COLO829 (cell line): Measurements from ENCODE around the gene RHBDD2.
"Not testable (repeated sequence)": the region's sequence is repeated elsewhere in the genome, so short reads cannot be mapped to it uniquely, and the experiment has no call there.

ENCODE experiments used
- DNase-seq: peaks from one replicate; pipeline ENCODE4 v3.0.0; 2012; ENCODE audit warnings: low spot score

Gene RHBDD2

DNA sequence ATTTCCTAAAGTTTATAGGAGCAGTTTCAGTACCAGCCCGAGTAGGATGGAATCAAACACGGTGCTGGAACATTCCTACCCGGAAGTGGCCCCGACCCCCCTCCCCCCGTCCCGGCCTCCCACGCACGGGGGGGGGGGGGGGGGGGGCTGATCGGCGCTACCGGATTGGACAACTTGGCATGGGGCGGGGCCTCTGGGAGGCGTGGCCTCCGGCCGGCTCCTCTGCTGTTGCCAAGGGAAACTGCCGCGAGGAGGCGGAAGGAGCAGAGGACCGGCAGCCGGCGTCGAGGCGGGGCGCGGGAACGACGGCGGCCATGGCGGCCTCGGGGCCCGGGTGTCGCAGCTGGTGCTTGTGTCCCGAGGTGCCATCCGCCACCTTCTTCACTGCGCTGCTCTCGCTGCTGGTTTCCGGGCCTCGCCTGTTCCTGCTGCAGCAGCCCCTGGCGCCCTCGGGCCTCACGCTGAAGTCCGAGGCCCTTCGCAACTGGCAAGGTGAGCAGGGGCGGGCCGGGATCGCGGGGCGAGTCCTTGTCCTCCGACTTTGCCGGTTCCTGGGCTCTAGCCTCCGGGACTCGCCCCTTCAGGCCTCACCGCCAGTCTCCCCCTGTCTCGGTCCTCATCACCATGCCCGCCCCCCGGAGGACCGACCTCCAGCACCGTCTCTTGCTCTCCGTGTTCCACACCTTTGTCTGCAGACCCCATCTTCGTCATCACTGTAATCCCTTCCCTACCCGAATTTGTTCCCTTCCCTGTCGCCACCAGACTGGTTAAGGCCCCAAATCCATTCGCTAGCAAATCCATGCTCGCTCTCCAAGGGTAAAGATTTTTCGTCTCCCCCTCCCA, at the start of gene RHBDD2:
TSS of gene RHBDD2 (plus strand) at position 266 of the 843 bp plus-strand sequence. CDS start at position 315, 49 bp downstream.
- DNase-seq = peak; percentile 98

- peak; percentile 97 for DNase-seq
Observed at GRCh38 chr7:75829656-75830055, 49.2 kb upstream of the RHBDD2 start.

DNA sequence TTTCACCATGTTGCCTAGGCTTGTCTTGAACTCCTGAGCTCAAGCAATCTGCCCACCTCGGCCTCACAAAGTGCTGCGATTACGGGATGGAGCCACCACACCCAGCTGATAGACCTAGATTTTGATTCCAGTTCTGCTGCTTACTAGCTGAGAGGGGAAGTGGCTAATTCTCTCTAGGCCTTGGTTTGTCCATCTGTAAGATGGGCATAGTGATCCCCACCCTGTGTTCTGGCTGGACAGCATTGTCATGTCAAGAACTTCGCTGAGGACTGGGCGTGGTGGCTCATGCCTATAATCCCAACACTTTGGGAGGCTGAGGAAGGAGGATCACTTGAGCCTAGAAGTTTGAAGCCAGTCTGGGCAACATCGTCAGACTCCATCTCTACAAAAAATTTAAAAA, 47.9 kb upstream of the RHBDD2 start:
- no peak for DNase-seq

- peak; percentile 46 for DNase-seq
Observed at GRCh38 chr7:75833662-75834061, 45.2 kb upstream of the RHBDD2 start.

DNA sequence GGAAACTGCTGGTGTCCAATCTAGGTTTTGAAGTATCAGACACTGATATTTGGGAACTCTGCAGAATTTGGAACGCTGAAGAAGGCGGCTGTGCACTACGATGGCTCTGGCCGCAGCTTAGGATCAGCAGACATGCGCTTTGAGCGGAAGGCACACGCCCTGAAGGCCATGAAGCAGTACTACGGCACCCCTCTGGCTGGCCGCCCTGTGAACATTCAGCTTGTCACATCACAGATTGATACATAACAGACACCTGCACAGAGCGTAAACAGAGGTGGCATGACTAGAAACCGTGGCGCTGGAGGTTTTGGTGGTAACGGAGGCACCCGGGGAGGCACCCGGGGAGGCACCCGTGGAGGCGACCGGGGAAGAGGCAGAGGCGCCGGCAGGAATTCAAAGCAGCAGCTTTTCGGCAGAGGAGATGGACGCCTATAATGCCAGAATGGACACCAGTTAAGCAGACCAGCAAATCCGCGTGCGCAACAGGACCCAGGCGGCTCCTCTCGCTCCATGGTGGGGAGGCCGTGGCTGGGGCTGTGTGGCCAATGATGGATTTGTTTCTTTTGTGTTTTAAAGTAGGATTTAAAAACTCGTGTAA, 43.0 kb upstream of the RHBDD2 start:
- no peak for DNase-seq

GRCh38 chr7:75836798-75837197, 42.0 kb upstream of the RHBDD2 start:
- no peak for DNase-seq

GRCh38 chr7:75838281-75838930, 40.4 kb upstream of the RHBDD2 start:
- DNase-seq = not testable (repeated sequence)

DNA sequence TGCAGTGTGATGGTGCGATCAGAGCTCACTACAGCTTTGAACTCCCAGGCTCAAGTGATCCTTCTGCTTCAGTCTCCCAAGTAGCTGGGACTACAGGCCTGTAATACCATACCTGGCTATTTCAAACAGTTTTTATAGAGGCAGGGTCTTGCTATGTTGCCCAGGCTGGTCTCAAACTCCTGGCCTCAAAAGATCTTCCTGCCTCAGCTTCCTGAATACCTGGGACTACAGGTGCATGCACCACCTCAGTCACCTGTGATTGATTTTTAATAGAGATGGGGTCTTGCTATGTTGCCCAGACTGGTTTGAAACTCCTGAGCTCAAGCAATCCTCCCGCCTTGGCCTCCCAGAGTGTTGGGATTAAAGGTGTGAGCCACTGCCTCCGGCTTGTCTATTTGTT, 38.8 kb upstream of the RHBDD2 start:
- no peak for DNase-seq

- peak; percentile 87 for DNase-seq
Observed at GRCh38 chr7:75842836-75843446, 35.9 kb upstream of the RHBDD2 start.

DNA sequence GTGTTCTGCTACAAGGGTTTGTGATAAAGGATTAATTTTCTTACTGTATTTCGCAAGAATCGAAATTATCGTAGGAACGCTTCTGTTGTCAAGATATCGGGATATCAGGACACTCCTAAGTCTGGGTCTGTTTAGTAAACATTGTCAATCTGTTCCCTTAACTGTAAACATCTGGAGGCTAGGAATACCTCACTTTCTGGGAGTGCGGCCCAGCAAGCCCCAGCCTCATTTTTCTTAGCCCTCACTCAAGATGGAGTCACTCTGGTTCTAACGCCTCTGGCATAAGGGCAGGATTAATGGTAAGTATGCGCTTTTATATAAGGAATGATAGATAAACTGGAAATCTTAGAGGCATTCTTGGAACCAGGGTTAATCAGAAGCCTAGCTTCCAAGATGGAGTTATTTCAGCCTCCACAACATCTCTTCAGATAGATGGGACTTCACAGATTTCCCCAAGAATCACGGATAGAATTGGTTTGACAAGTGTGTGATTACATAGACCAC, 35.2 kb upstream of the RHBDD2 start:
- DNase-seq = no peak

DNA sequence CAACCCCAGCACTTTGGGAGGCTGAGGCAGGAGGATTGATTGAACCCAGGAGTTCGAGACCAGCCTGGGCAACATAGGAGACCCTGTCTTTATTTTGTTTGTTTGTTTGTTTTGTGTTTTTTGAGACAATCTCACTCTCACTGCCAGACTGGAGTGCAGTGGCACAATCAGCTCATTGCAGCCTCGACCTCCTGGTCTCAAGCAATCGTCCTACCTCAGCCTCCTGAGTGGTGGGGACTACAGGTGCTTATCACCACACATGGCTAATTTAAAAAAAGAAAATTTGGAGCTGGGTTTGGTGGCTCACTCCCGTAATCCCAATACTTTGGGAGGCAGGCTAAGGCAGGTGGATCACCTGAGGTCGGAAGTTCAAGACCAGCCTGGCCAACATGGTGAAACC, 34.7 kb upstream of the RHBDD2 start:
- no peak for DNase-seq

- not testable (repeated sequence) for DNase-seq
Observed at GRCh38 chr7:75845132-75845531, 33.7 kb upstream of the RHBDD2 start.

- DNase-seq = no peak
Observed at GRCh38 chr7:75847707-75848106, 31.1 kb upstream of the RHBDD2 start.

- no peak for DNase-seq
Observed at GRCh38 chr7:75849573-75849972, 29.3 kb upstream of the RHBDD2 start.

DNA sequence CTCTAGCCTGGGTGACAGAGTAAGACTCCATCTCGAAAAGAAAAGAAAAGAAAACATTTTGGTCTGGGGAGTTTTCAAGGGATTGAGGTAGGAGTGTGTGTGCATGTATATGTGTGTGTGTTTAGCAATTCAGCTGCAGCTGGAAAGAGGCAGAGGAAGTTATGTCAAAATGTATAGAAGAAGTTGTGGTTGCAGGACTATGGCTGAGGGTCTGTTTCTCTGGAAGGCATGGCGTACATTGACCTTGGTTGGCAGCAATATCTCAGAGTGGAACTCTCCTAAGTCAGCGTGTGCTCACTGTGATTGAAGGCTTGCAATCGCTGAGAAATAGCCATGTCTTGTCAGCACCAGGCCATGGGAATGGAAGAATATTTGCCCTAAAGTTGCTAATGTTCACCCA, 28.6 kb upstream of the RHBDD2 start:
- no peak for DNase-seq

GRCh38 chr7:75854233-75854632, 24.6 kb upstream of the RHBDD2 start:
- DNase-seq = no peak

DNA sequence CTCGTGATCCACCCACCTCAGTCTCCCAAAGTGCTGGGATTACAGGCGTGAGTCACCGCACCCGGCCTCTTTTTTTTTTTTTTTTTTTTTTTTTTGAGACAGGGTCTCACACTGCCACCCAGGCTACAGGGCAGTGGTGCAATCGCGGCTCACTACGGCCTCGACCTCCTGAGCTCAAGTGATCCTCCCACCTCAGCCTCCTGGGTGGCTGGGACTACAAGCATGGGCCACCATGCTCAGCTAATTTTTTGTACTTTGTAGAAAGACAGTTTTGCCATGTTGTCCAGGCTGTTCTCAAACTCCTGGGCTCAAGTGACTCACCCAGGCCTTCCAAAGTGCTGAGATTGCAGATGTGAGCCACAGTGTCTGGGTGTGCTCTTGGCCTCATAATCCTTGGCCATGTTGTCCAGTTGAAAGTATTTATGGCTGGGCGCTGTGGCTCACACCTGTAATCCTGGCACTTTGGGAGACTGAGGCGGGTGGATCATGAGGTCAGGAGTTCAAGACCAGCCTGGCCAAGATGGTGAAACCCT, 24.0 kb upstream of the RHBDD2 start:
- not testable (repeated sequence) for DNase-seq

GRCh38 chr7:75856536-75856935, 22.3 kb upstream of the RHBDD2 start:
- DNase-seq = no peak

DNA sequence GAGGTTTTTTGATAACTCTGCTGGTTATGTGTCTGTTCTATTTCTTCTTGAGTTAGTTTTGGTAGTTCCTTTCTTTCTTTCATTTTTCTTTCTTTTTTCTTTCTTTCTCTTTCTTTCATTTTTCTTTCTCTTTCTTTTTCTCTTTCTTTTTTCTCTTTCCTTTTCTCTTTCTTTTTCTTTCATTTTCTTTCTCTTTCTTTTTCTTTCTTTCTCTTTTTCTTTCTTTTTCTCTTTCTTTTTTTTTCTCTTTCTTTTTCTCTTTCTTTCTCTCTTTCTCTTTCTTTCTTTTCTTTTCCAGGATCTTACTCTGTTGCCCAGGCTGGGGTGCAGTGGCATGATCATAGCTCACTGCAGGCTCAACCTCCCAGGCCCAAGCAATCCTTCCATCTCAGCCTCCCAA, 20.4 kb upstream of the RHBDD2 start:
- no peak for DNase-seq

- DNase-seq = no peak
Observed at GRCh38 chr7:75861636-75862035, 17.2 kb upstream of the RHBDD2 start.

DNA sequence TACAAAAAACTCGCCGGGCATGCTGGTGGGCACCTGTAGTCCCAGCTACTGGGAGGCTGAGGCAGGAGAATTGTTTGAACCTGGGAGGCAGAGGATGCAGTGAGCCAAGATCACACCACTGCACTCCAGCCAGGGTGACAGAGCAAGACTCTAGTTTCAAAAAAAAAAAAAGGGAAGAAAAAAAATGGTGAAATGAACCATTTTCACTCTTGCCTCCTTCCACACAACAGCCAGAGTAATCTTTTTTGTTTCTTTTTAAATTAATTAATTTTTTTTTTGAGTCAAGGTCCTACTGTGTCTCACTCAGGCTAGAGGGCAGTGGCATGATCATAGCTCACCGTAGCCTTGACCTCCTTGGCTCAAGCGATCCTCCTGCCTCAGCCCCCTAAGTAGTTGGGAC, 14.6 kb upstream of the RHBDD2 start:
- not testable (repeated sequence) for DNase-seq

DNA sequence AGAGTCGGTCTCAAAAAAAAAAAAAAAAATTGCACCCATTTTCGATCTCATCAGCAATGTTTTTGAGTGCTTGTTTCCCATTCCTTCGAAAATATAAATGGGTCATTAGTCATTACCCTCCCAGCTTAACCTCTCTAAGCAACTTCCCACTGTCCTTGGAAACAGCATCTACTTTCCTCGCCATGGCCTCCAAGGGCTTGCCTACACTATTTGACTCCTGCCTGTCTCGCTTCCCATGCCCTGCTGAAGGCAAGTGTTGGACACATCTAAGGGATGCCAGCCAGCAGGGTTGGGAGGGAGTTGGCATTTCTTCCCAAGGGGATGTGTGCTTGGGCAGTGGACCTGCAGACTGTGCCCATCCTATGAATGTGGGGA, 12.7 kb upstream of the RHBDD2 start:
- DNase-seq = no peak
